Inflammatory macrophage (primary cell): ENCODE results near the gene DNAH17.
"Not testable (repeated sequence)": the region's sequence is repeated elsewhere in the genome, so short reads cannot be mapped to it uniquely, and the experiment has no call there.

Experiments
- DNase-seq, 2 donors: peaks; one replicate each; pipeline ENCODE4 v3.0.0-alpha.2; 2020 to 2022

DNAH17 gene

DNA sequence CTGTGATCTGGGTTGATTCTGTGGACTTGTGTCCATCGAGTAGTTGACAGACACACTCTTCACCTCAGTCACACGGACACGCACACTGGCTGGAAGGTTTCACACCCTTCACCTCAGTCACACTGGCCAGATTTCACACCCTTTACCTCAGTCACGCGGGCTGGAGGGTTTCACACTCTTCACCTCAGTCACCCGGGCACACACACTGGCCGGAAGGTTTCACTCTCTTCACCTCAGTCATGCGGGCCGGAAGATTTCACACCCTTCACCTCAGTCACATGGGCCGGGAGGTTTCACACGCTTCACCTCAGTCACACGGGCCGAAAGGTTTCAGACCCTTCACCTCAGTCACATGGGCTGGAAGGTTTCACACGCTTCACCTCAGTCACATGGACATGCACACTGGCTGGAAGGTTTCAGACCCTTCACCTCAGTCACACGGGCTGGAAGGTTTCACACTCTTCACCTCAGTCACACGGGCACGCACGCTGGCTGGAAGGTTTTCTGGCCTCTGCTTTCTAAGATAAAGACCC lies 102.5 kb downstream of the DNAH17 start:
- no peak for DNase-seq

DNA sequence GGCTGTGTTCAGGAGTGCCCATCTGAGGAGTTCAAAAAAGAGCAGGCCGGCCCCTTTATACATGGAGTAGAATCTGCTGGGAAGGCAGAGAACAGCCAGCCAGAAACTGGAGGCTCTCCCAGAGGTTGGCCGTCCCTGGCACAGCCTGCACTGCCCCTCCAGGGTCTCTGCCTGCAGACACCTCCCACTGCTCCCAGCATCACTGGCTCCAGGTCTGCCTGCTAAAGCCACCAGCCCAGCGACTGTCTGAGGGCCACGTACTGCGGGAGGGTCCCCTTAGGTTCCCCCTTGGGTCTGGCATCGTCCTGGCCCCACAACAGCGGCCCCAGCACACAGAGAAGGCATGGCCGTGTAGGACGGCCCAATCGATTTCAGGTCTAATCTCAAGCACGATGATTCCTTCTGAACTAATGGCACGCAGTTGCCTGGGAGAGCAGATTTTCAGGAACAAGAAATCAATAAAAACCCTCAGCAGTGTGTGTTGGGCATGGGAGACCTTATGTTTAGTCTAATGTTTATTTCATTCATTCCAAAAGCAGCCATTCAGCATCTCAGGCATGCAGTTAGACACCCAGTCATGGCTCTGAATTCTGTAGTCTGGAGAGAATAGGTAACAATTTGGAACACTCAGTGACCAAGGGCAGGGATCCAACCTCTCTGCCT lies 103.1 kb downstream of the DNAH17 start:
- no peak for DNase-seq

GRCh38 chr17:78472035-78472905 lies 104.9 kb downstream of the DNAH17 start:
- DNase-seq: no peak

- no peak for DNase-seq
Measured at GRCh38 chr17:78471635-78472034, 105.6 kb downstream of the DNAH17 start.

DNA sequence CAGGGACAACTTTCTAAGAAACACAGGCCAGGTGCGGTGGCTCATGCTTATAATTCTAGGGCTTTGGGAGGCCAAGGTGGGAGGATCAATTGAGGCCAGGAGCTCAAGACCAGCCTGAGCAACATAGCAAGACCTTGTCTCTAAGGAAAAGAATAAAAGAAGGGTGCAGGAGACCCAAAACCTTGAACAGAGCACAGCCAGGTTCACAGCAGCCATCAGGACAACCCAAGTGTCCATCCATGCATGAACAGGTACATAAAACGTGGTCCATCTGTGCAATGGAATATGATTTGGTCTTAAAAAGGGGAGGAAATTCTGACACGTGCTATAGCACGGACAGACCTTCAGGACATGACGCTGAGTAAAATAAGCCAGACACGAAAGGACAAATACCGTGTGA lies 107.8 kb downstream of the DNAH17 start:
- DNase-seq: no peak

- DNase-seq: no peak
Measured at GRCh38 chr17:78468366-78468765, 108.8 kb downstream of the DNAH17 start.

DNA sequence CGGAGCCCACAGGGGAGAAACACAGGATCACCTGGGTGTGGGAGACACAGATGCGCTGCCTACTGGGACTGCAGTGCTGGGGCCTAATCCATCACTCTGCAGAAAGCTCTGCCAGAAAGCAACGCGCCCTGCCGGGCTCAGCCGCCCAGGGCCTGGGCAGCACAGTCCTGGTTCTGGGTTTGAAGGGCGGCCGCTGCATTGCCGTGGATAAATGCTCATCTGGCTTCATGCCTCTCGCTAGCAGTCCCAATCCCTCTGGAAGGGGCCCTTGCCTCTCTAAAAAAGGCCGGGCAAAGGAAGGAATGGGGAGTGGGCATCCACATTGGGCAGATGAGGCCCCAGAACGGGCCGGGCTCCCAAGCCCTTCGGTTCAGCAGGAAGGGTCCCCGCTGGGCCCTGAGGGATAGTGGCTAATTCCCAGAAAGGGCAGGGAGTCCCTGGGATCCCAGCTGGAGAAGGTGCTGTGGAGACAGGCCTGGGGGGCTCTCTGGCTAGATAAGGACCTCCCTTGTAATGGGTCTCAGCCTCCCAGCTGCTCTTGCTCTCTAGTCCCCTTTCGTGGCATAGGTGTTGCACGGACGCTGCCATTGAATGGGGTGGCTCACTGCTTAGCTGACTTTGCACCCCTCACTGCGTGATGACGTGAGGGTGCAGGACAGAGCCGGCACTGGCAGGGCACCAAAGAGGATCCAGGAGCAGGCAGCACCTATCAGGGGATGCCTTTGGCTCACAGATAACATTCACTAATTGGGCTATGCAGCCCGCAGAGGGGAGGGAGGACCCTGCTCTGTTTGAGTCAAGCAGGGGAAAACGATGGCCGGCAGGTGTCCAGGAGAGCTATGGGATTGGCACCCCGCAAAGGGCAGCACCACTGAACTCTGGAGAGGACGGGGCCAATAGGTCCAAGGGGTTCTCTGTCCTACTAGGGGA lies 110.1 kb downstream of the DNAH17 start:
- no peak for DNase-seq

GRCh38 chr17:78466109-78466785 lies 110.9 kb downstream of the DNAH17 start:
- not testable (repeated sequence) for DNase-seq

GRCh38 chr17:78462148-78462547 lies 115.0 kb downstream of the DNAH17 start:
- no peak for DNase-seq

- no peak for DNase-seq
Measured at GRCh38 chr17:78461799-78462053, 115.5 kb downstream of the DNAH17 start.

GRCh38 chr17:78460951-78461798 lies 116.0 kb downstream of the DNAH17 start:
- DNase-seq: no peak

- DNase-seq: no peak
Measured at GRCh38 chr17:78460176-78460675, 117.0 kb downstream of the DNAH17 start.

- DNase-seq: no peak
Measured at GRCh38 chr17:78459696-78460095, 117.5 kb downstream of the DNAH17 start.

- DNase-seq: no peak
Measured at GRCh38 chr17:78458736-78459335, 118.4 kb downstream of the DNAH17 start.

GRCh38 chr17:78458091-78458490 lies 119.1 kb downstream of the DNAH17 start:
- no peak for DNase-seq

- no peak for DNase-seq
Measured at GRCh38 chr17:78454346-78454745, 122.8 kb downstream of the DNAH17 start.

DNA sequence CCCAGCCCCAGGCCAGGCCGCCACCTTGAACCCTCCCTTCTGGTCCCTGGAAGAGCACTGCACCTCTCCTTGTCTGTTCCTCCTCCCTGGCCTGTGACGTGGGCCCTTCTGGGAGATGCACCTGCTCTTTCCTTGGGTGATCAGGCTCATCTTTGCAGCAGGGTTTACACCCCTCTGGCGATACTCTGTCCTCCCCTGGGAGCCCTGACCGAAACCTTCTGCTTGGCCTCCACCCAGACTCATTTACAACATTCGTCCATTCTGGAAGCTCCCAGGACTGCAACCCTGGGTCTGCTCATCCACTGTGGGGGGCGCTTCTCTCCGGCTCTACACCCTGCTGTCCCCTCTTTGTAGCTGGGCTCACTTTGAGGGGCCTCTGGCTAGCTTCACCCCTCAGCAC lies 125.4 kb downstream of the DNAH17 start:
- DNase-seq: no peak

DNA sequence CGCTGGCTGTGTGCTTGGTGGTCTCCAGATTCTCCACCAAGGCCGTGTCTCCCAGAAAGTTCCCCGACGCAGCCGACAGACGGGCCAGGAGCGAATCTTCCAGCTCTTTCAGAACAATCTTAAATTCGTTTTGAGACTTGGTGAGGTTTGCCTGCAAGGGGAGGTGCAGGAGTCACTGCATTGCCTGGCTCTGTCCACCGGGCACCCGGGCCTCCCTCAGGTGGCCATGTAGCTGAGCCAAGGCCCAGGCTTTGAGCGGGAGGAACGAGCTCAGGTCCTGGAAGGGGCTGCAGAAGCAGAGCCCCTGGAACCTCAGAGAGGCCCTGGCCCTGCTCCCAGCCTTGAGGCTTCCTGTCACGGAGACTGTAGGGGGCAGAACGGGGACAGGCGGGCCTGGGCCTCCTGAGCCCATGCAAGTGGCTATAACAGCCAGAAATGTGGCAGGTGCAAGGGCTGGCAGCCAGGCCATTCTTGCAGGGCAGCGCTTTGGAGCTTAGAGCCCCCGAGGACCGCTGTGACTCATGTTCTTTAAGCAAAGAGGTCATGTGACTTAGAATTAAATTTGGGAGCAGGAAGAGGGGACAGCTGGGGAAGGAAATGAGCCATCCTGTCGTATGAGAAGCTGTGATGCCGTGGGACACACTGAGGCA lies 126.4 kb downstream of the DNAH17 start:
- peak; percentile 6 to 10 for DNase-seq

- no peak for DNase-seq
Measured at GRCh38 chr17:78449983-78450595, 127.1 kb downstream of the DNAH17 start.
